GM10847 (cell line): ENCODE data around the gene CCDC6.

Experiments used
- POLR2A ChIP-seq: IDR thresholded peaks from 2 replicates; pipeline ENCODE4 v1.6.1; 2011; ENCODE audit not compliant: insufficient read length; ENCODE audit errors: extremely low read depth

CCDC6 gene

DNA sequence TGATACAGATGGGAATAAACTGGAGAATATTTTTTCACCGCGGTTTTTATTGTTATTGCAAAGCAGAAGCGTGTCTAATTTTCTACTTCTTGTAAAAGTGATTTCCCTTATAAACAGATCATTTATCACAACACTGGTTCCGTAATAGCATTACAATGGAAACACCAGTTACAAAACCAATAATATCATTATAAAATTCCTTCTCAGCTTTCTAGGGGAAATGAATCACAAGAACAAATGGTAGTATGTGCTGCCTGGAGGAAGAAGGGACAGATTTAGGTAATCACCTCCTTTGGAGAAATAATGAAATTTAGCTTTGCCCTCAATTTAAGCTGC is 2.4 kb upstream of the CCDC6 start:
- TF ChIP-seq POLR2A = no peak

DNA sequence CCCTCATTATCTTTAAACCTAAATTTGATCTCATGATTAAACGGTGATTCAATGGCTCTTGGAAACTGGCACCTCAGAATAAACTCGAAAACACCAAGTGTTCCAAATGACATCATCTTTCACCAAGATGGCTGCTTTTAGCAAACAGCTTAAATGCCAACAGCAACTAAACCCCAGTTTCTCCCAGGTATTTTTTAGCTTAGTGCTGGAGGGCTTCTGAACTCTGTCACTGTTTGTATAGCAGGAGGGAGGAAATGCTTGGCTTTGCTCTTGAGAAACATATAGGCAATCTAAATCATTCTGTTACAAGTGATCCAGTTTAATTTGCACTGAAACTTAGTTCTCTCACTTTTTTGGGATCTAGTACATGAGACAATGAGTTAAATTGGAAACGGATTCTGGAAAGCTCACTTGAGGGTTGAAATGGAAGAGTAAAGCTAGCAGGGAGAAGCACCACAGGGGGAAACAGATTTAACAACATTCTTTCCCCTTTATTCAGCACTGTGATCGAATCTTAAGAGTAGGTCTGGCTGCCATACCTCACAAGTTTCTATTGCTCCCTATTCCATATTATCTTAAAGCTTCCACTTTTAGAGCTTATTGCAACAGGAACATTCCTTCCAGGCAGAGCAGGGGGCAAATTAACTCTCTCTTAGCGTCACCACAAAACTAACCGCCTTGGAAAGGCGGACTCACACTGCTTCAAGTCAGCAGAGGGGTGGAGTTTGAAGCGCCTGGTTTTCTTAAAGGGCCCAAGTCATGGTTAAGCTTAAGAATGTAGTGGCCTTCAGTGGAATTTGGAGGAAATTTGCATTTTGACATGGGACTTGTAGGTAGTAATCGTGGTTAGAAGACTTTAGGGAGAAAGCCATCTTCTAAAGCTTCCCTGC is 1.8 kb upstream of the CCDC6 start:
- no peak for TF ChIP-seq POLR2A

DNA sequence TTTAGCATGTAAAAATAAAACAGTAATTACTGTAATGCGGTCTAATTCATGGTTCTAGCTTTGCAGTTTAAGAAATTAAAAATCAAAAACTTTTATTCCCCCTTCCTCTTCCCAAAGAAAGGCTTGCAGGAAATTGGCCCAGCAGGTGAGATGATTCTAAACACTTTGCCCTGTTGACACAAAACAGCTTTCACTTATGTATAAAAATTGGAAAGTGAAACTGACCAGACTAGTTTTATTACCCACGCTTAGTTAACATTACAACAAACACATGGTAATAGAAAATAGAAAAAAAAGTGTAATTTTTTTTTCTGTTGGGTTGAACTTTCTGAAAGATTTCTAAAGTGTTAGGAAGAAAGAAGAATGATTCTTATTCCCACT is 1.2 kb upstream of the CCDC6 start:
- TF ChIP-seq POLR2A = no peak

DNA sequence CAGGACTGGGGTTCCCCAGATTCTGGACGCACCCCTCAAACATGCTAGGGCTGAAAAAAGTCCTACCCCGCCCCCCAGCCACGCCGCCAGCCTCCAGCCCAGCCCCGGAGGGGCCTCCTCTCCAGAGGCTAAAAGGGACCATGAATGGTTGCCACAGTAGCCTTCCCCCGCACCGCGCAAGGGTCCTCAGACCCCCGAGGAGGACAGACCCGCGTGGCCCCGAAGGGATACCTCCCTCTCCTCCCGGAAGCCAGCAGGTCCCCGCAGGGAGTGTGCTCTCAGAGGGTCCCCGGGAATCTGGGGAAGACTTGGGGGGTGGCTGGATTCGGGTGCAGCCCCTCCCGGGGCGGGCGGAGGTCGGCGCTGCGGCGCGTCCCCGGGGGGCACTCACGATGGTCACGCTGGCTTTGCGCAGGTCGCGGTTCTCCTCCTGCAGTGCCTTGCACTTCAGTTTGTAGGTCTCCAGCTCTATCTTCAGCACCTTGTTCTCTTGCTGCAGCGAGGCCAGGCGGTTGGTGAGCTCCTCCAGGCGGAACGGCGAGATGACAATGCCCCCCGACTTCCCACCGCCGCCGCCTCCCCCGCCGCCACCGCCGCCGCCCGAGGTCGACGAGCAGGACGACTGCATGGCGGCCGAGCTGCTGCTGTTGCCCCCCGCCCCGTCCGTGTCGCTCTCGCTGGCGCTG is 482 bp downstream of the CCDC6 start:
- TF ChIP-seq POLR2A = no peak

DNA sequence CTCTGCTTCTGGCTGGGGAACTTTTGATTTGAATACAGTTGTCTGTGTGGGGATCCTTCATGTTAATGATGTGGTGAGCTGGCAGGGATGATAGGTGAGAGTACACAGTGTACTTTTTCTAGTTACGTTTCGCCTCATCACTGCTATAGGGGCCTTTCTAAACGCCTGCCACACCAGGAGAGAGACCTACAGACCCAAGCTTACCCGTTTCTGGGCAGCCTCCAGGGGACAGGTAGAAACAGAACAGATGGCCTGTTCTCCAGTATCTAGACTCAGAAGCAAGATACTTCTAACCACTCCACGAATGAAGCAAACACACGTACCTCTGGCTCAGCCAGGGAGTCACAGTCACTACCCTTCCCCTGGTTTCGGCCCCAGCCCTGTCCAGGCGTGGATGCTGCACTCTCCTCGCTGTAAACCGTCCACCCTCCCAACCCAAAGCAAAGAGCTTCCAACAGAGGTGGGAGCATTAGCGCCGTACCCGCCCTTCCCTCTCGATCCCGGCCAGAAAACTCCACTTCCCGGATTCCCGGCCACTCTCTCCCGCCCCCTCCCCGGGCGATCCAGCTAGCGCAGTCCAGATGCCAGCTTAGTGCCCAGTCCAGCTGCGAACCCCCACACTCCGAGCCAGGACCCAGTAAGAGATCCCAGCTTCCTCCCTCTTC is 1.2 kb downstream of the CCDC6 start:
- TF ChIP-seq POLR2A = no peak

DNA sequence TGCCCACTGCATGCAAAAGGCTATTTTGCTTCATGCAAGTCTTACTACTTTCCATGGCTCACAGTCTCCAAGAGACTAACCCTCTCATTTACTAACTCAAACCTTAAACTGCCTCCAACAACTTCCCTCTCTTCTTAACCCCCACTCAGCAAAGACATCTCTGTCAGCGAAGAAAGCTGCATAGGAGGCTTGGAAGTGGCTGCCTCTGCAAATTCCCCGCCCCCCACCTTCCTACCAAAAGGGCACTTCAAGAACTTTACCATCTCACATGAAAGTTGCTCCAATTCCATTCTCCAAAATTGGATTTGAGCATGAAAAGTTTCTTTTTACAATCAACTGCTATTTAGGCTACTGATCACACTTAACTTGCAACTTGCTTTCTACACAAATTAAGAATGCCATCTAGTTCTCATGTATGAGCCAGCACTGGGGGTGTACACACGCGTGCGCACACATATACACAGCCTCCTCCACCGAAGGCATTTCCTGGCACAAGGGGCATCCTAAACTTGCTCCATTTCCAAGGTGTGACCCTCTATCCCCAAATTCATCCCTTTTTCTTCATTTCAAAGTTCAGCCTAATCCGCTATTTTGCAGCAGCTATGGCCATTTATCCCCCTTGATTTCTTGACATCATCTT is 1.8 kb downstream of the CCDC6 start:
- no peak for TF ChIP-seq POLR2A

DNA sequence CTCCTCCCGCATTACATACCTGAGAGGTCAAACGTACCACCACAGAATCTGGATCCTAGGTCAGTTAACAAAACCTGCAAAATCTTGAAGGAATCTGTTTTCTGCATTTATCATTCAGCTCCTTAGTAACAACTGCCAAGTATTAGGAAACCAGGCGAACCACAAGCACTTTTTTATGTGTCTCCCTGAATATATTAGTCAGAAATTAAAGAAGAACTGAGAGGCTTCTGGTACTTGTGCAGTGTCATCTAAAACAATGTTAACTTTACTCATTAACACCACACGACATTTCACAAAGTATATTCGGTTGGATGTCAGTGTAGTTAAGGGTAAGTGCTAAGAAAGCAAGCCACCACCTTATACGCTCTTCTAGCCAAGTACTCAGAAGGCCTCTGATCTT is 2.5 kb downstream of the CCDC6 start:
- TF ChIP-seq POLR2A = no peak

DNA sequence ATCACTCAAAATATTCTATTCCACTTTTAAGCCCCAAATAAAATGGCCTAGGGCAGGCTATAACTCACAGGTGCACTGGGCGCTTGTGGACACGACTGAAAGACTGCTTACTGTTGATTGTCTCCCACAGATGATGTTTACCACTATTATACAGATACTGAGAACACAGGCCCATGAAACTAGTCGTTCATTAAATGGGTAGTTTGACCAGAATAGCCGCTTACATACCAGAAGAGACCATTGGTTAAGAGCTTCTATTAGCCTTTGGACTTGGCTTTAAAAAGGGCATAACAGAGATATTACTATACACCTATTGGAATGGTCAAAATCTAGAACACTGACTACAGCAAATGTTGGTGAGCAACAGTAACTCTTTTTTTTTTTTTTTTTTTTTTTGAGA is 4.3 kb downstream of the CCDC6 start:
- no peak for TF ChIP-seq POLR2A

DNA sequence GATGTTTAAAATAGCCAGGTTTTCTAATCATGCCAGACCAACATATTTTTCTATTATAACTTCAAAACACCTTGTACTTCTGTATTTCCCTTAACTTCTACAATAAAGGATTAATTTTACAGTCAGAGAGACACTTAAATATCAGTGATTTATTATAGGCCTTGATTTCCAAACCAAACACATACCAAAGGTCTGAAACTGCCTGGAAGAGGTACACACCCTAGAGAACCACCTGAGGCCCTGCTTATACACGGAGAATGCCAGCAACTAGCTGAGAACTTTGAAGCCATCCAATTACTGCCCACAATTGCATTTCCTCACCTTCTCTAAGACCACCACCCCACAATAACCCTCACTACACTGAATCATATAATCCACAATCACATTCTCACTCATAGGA is 4.9 kb downstream of the CCDC6 start:
- TF ChIP-seq POLR2A = no peak

DNA sequence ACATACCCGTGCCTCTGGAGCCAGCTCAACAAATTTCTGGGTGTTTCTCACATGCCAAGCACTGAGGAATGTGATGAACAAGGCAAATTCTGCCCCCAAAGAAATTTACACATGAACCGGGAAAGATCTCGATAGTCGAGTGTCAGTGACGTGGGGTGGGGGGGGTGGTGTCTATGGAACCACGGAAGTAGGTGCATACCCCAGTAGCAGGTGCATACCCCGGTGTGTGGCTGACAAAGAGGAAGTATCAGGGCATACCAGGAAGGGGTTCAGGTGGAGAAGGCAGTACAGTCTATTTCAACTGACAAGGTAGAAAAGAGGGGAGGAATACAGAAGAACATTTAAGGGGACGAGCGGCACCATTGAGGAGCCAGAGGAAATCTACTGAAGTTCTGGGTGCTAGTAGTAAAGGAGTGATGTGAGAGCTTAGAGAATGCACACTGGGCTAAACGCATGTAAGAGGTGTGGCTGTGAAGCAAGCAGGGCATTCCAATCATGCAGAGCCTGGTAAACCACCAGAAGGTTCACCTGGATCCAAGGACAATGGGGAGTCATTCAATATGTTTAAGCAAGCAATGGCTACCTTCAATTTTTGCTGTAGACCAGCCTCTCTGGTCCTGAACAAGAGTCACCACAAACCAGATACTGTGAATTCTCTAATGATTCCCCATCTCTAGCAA is 6.2 kb downstream of the CCDC6 start:
- TF ChIP-seq POLR2A = no peak

DNA sequence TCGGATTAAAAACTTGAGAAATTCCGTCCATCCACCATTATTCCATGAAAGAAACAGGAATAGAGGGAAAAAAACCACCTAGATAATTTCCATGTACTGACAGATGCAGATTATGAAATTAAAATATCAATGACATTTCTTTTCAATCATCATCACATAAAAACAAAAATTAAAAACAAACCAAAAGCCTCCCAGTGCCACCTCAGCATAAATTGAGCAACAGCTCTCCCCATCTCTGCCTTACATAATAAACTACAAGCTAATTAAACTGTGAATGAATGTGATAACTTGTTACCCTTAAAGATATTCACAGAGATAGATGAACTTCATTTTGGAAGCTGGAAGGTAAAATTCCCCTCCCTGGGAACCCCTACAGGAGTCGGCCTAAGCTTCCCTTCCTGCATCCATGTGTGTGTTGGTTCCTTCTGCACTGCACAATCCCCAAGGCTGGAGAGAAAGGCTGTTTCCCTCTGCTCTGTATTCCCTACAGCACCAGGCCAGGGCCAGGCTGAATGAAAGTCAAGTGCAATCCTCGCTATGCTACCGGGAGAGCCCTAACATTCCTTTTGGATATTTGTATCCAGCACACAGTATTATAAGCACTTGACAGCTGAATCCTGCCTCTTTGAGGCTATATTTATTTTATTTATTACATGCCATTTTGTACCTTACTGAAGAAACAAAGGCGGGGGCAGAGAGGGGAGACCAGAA is 8.1 kb downstream of the CCDC6 start:
- no peak for TF ChIP-seq POLR2A

DNA sequence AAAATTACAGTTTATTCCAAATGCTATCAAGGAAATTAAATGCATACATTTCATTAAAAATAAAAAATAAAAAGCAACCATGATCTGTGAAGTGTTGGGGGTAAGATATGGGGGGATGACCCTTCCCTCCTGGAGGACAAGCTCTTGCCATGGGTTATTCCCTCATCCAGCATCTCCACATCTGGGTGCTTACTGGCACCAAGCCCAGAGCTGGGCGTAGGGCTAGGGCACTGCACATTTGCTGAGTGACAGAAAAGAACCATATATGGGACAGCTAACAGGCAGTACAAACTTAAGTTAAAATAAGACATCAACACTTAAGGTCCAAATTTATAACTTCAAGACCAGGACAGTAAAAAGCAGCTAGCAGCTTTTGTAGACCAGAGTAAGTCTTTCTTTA is 10.2 kb downstream of the CCDC6 start:
- TF ChIP-seq POLR2A = no peak

DNA sequence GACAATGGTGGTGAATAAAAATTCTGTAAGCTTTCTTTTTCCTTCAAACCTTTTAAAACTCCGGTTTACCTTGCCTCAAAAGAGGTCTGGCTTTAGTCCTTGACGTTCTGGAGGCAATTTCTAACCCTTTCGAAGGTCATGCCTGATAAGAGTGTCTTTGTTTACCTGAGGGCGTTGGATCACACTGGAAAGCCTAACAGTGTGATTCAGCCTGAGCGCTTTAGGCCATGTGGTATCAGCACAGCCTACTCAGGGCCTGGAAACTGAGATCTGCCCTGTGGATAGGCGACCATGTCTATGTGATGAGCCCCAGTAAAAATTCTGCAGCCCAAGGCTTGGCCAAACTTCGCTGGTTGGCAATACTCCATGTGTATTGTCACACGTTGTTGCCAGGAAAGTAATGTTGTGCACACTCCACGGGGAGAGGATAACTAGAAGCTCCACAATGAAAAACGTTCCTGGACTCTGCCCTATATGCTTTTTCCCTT is 10.7 kb downstream of the CCDC6 start:
- TF ChIP-seq POLR2A = no peak

DNA sequence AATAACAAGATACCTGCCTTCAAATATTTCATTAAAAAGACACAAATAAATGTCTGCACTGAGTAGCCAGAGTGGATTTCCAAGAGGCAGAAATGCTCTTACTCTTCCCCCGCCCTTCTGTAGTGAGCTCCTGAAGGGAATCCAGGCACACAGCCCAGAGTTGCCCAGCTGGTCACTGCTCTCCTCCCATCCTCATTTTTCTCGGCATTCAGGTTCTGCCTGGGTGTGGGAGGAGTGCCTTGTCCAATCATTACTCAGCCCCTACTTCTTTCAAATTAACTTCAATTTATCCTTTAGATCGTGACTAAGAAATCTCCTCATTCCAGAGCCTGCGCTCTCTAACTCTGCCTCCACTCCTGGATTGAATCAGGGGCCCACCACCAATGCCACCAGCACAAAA is 12.2 kb downstream of the CCDC6 start:
- no peak for TF ChIP-seq POLR2A
